CD14-positive monocyte (primary cell): ENCODE data around the gene PRPF19. TPM values are rescaled to one million over a fixed set of nuclear protein-coding genes. Genes with fewer than 3 reads are reported as not detected.

ENCODE experiments used
- DNase-seq, 3 donors: peaks; one replicate each; pipeline ENCODE4 v3.0.0-alpha.2; 2011 to 2022
- H2AFZ ChIP-seq: 2 replicates; pipeline ENCODE4 v1.6.0; 2012; ENCODE audit warnings: mild to moderate bottlenecking, low read depth, low read length, inconsistent platforms; ENCODE audit not compliant: insufficient read depth, poor library complexity, severe bottlenecking
- H3K27ac ChIP-seq, 2 donors: 1 replicate in 1 of 2; 2 replicates in 1 of 2; pipeline ENCODE4 v1.5.1; 2012 to 2013; ENCODE audit warnings: low read length in 2 of 2, control low read depth in 1 of 2, inconsistent platforms in 1 of 2, low read depth in 1 of 2, mild to moderate bottlenecking in 1 of 2
- H3K27me3 ChIP-seq, 2 donors: one replicate each; pipeline versions ENCODE4 v1.6.0 to v1.6.1; 2011 to 2013; ENCODE audit warnings: low read length in 2 of 2; ENCODE audit not compliant: control insufficient read depth in 2 of 2, insufficient read depth in 2 of 2
- H3K36me3 ChIP-seq, 2 donors: replicated peaks in 1 of 2; 1 replicate in 1 of 2; 2 replicates in 1 of 2; pipeline versions ENCODE4 v1.5.1 to v1.6.1; 2012 to 2013; ENCODE audit warnings: low read length in 2 of 2, control low read depth in 1 of 2, inconsistent platforms in 1 of 2, mild to moderate bottlenecking in 1 of 2; ENCODE audit not compliant: insufficient read depth in 2 of 2, control insufficient read depth in 1 of 2
- H3K4me1 ChIP-seq, 2 donors: 1 replicate in 1 of 2; 2 replicates in 1 of 2; pipeline versions ENCODE4 v1.5.1 to v1.6.1; 2012 to 2013; ENCODE audit warnings: low read length in 2 of 2, control low read depth in 1 of 2, inconsistent platforms in 1 of 2, mild to moderate bottlenecking in 1 of 2, moderate library complexity in 1 of 2; ENCODE audit not compliant: insufficient read depth in 2 of 2, control insufficient read depth in 1 of 2
- H3K4me2 ChIP-seq: replicated peaks from 2 replicates; pipeline ENCODE3; 2012; ENCODE audit warnings: low read length, moderate library complexity, mild to moderate bottlenecking; ENCODE audit not compliant: poor library complexity, severe bottlenecking; ENCODE audit errors: extremely low read depth
- H3K4me3 ChIP-seq, 3 experiments: fragments of 200-600 bp in 1 of 3; sonication (generic) in 1 of 3; replicated peaks in 1 of 3; 1 replicate in 2 of 3; 2 replicates in 1 of 3; pipeline ENCODE4 v1.5.1; 2011 to 2013; ENCODE audit warnings: low read length in 3 of 3, mild to moderate bottlenecking in 3 of 3, control low read depth in 2 of 3, low read depth in 2 of 3, inconsistent platforms in 1 of 3, moderate library complexity in 1 of 3
- H3K79me2 ChIP-seq: 2 replicates; pipeline ENCODE4 v1.6.0; 2012; ENCODE audit warnings: mild to moderate bottlenecking, control low read depth, inconsistent platforms, low read length, moderate library complexity; ENCODE audit not compliant: insufficient read depth
- H3K9ac ChIP-seq: 2 replicates; pipeline ENCODE4 v1.6.0; 2017; ENCODE audit warnings: low read length, mild to moderate bottlenecking; ENCODE audit not compliant: insufficient read depth, poor library complexity, severe bottlenecking
- H3K9me3 ChIP-seq, 2 donors: replicated peaks in 1 of 2; 1 replicate in 1 of 2; 2 replicates in 1 of 2; pipeline versions ENCODE4 v1.5.1 to v1.6.1; 2012 to 2013; ENCODE audit warnings: low read length in 2 of 2, control low read depth in 1 of 2; ENCODE audit not compliant: control insufficient read depth in 1 of 2, insufficient read depth in 1 of 2
- H4K20me1 ChIP-seq: 2 replicates; pipeline ENCODE4 v1.6.0; 2012; ENCODE audit warnings: mild to moderate bottlenecking, low read length, control low read depth, moderate library complexity; ENCODE audit not compliant: insufficient read depth
- H3K27ac Mint-ChIP-seq, 7 donors: one replicate each; pipeline ENCODE4 v1.8.0; 2020; ENCODE audit warnings: mild to moderate bottlenecking in 7 of 7, mixed read lengths in 7 of 7, moderate library complexity in 6 of 7, inconsistent platforms in 2 of 7
- H3K27me3 Mint-ChIP-seq, 3 donors: one replicate each; pipeline ENCODE4 v1.8.0; 2021 to 2022; ENCODE audit warnings: low read depth in 3 of 3, mild to moderate bottlenecking in 3 of 3, mixed read lengths in 3 of 3, moderate library complexity in 3 of 3, inconsistent platforms in 1 of 3
- H3K36me3 Mint-ChIP-seq, 2 donors: one replicate each; pipeline ENCODE4 v1.8.0; 2020; ENCODE audit warnings: mixed read lengths in 2 of 2, inconsistent platforms in 1 of 2, mild to moderate bottlenecking in 1 of 2
- H3K4me1 Mint-ChIP-seq: one replicate; pipeline ENCODE4 v1.8.0; 2020; ENCODE audit warnings: mild to moderate bottlenecking, mixed read lengths
- H3K4me3 Mint-ChIP-seq, 2 donors: one replicate each; pipeline ENCODE4 v1.8.0; 2020; ENCODE audit warnings: mild to moderate bottlenecking in 2 of 2, mixed read lengths in 2 of 2, moderate library complexity in 1 of 2
- H3K9me3 Mint-ChIP-seq, 7 donors: one replicate each; pipeline ENCODE4 v1.8.0; 2020 to 2022; ENCODE audit warnings: mixed read lengths in 7 of 7, mild to moderate bottlenecking in 6 of 7, moderate library complexity in 6 of 7, inconsistent platforms in 2 of 7
- WGBS: methylation state at CpG from one replicate; pipeline ENCODE4 v1.1.5; 2013; ENCODE audit warnings: missing lambda C conversion rate; ENCODE audit not compliant: insufficient coverage; 5-methylcytosine and 5-hydroxymethylcytosine counted together
- intact Hi-C, 2 donors: fragments of 100-400 bp; cut with micrococcal nuclease; formaldehyde crosslinking; loops; one replicate each; pipeline versions ENCODE4 v1.15.0 to v1.15.1; 2023
- polyA plus RNA-seq, 3 donors: library from polyadenylated mRNA; depleted of rRNA in 1 of 3; unstranded in 2 of 3; stranded (reverse) in 1 of 3; fragments of 300-500 nt in 2 of 3; fragments of >200 nt in 1 of 3; fragmentation: Illumina TruSeq in 2 of 3; gene quantifications; 1 replicate in 2 of 3; 2 replicates in 1 of 3; pipeline ENCODE4 v1.2.3, GENCODE V29; 2012 to 2021
- TF ChIP-seq, protein P1 (sequence below): fragments of 200-600 bp; IDR thresholded peaks from one replicate; pipeline ENCODE4 v1.8.0; 2022; ENCODE audit warnings: antibody characterized with exemption, mild to moderate bottlenecking

Gene PRPF19
- polyA plus RNA-seq, 3 donors, result 7.8 to 33.2 (median 12.2) TPM

DNA sequence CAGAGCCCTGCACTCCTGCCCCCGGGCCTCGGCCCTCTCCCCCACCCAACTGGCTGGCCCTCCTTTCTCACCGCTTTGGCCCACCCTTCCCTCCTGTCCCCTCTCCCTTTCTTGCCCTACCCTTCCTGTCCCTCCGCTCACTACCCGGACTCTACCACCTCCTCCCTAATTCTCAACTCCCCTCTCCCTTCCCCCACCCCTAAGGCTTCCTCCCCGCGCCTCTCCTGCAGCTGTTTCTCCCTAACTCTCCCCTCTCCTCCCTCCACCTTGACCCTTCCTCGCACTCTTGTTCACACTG is 45.2 kb upstream of the PRPF19 start:
- no peaks in the 10 kb centered on the region for H3K27me3 ChIP-seq
- H4K20me1 ChIP-seq, result peaks cover 46% of the 10 kb centered on the region
- H3K9ac ChIP-seq, result peak overlapping the region; percentile 94
- H2AFZ ChIP-seq, result no peak overlapping the region
- Mint-ChIP-seq H3K9me3 (peaks cover 0 to 3% (median 0%) of the 10 kb centered on the region in 7 donors), H3K4me1 (peaks cover 74% of the 10 kb centered on the region), H3K27me3 (peaks cover 3 to 17% (median 9%) of the 10 kb centered on the region in 3 donors), H3K36me3 (peaks cover 35 to 45% of the 10 kb centered on the region in 2 donors), H3K27ac (peak overlapping the region; percentile 99 to 100 (median 100)), H3K4me3 (peak overlapping the region; percentile 90 to 94)
- under 1% methylated on average over 8 of the region's 8 CpGs for WGBS
- H3K4me2 ChIP-seq, result peak overlapping the region; percentile 94
- TF ChIP-seq, protein P1, sequence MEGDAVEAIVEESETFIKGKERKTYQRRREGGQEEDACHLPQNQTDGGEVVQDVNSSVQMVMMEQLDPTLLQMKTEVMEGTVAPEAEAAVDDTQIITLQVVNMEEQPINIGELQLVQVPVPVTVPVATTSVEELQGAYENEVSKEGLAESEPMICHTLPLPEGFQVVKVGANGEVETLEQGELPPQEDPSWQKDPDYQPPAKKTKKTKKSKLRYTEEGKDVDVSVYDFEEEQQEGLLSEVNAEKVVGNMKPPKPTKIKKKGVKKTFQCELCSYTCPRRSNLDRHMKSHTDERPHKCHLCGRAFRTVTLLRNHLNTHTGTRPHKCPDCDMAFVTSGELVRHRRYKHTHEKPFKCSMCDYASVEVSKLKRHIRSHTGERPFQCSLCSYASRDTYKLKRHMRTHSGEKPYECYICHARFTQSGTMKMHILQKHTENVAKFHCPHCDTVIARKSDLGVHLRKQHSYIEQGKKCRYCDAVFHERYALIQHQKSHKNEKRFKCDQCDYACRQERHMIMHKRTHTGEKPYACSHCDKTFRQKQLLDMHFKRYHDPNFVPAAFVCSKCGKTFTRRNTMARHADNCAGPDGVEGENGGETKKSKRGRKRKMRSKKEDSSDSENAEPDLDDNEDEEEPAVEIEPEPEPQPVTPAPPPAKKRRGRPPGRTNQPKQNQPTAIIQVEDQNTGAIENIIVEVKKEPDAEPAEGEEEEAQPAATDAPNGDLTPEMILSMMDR, result no peak
- H3K36me3 ChIP-seq, result peaks cover 11 to 26% of the 10 kb centered on the region in 2 donors
- intact Hi-C loops, result loop anchor here (5.0 kb wide), 3 partner anchors 34 to 211 kb away; partner anchors contain the start of gene VPS37C (in 1 of the 2)
- peaks cover 71 to 90% of the 10 kb centered on the region in 2 donors for H3K4me1 ChIP-seq
- no peaks in the 10 kb centered on the region for H3K9me3 ChIP-seq
- H3K79me2 ChIP-seq, result peaks cover 47% of the 10 kb centered on the region
- DNase-seq, result peak in 1 of 3 donors; percentile 49
- H3K4me3 ChIP-seq, result peak overlapping the region; percentile 74 to 94 (median 82)
- H3K27ac ChIP-seq, result peak overlapping the region; percentile 99 to 100

DNA sequence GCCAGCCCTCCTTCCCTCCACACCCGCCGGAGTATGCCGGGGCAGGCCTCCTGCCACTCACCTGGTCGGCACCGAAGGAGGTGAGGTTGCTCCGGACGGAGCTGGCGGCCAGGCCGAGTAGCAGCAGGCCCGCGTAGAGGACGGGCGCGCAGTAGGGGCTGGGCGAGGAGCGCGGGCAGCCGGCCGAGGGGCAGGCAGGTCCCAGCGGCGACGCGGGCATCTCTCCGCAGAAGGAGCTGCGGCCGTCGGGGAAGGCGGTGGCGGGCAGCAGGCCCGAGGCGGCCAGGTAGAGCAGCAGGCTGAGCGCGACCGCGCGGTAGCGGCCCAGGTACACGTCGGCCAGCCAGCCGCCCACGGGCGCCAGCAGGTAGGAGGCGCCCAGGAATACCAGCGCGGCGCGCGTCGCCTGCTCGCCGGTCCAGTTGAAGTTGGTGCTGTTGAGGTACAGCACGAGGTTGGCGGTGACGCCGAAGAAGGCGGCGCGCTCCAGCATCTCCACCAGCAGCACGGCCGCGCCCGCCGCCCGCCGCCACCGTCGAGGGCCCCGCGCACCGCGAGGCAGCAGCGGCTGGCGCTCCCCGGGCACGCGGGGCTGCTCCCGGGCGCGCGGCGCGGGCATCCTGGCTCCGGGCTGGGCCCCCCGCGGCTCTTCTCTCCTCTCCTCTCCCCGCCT is 44.7 kb upstream of the PRPF19 start:
- intact Hi-C loops, result loop anchor here (5.0 kb wide), 3 partner anchors 34 to 211 kb away; partner anchors contain the start of gene VPS37C (in 1 of the 2)
- Mint-ChIP-seq H3K4me3 (peak overlapping the region; percentile 95 to 96), H3K27me3 (peaks cover 5 to 21% (median 11%) of the 10 kb centered on the region in 3 donors), H3K27ac (peak overlapping the region; percentile 99 to 100 (median 100)), H3K36me3 (peaks cover 40 to 50% of the 10 kb centered on the region in 2 donors), H3K9me3 (peaks cover 0 to 7% (median 0%) of the 10 kb centered on the region in 7 donors), H3K4me1 (peaks cover 75% of the 10 kb centered on the region)
- whole genome bisulfite sequencing, result 9% methylated on average over 86 of the region's 86 CpGs
- Histone ChIP-seq H3K27me3 (no peaks in the 10 kb centered on the region), H2AFZ (no peak overlapping the region), H3K4me1 (peaks cover 72 to 91% of the 10 kb centered on the region in 2 donors), H3K9me3 (no peaks in the 10 kb centered on the region), H4K20me1 (peaks cover 51% of the 10 kb centered on the region), H3K4me2 (peak overlapping the region; percentile 94), H3K36me3 (peaks cover 16 to 31% of the 10 kb centered on the region in 2 donors), H3K9ac (peak overlapping the region; percentile 94), H3K79me2 (peaks cover 52% of the 10 kb centered on the region), H3K4me3 (peak overlapping the region; percentile 74 to 94 (median 82)), H3K27ac (peak overlapping the region; percentile 99 to 100)
- TF ChIP-seq, protein P1, result no peak
- peak in 1 of 3 donors; percentile 42 for DNase-seq
